ENCODE data around the gene GLT1D1. TPM values are rescaled to one million over a fixed set of nuclear protein-coding genes. Genes with fewer than 3 reads are reported as not detected.

GLT1D1 gene
- total RNA-seq, 1 donor from 2014 or later = 6.5 TPM

DNA sequence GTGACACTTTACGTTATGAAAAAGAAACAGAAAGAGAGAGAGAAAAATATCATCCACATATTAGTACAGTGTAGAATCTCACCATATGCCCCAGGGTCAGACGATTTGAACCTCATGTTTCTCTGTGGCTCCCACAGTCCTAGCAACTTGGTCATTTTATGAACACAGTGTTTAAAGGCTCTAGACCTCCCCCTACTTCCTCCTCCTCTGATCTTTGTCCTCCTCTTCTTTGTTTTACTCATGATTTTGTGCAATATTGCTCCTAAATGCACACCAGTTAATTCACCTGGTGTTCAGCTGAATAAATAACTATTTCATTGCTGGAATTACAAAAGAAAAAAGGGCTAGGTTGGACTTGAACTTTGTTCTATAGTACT is 18.2 kb downstream of the GLT1D1 start:
- no peaks in the 10 kb centered on the region for H3K4me1 Mint-ChIP-seq (ENCODE audit: low read depth)
- H3K27me3 Mint-ChIP-seq = no peaks in the 10 kb centered on the region
- no peak for DNase-seq (ENCODE audit: low spot score, unreplicated experiment)
- peaks cover 7% of the 10 kb centered on the region for H3K36me3 Mint-ChIP-seq (ENCODE audit: insufficient read depth)
- H3K4me3 Mint-ChIP-seq (ENCODE audit: low read depth) = no peak overlapping the region
- no peak overlapping the region for H3K27ac Mint-ChIP-seq
- TF ChIP-seq, protein P1, sequence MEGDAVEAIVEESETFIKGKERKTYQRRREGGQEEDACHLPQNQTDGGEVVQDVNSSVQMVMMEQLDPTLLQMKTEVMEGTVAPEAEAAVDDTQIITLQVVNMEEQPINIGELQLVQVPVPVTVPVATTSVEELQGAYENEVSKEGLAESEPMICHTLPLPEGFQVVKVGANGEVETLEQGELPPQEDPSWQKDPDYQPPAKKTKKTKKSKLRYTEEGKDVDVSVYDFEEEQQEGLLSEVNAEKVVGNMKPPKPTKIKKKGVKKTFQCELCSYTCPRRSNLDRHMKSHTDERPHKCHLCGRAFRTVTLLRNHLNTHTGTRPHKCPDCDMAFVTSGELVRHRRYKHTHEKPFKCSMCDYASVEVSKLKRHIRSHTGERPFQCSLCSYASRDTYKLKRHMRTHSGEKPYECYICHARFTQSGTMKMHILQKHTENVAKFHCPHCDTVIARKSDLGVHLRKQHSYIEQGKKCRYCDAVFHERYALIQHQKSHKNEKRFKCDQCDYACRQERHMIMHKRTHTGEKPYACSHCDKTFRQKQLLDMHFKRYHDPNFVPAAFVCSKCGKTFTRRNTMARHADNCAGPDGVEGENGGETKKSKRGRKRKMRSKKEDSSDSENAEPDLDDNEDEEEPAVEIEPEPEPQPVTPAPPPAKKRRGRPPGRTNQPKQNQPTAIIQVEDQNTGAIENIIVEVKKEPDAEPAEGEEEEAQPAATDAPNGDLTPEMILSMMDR (IDR thresholded peaks at IDR 0.05; ENCODE audit: unreplicated experiment) = no peak
- peaks cover 3% of the 10 kb centered on the region for H3K9me3 Mint-ChIP-seq (ENCODE audit: low read depth)

DNA sequence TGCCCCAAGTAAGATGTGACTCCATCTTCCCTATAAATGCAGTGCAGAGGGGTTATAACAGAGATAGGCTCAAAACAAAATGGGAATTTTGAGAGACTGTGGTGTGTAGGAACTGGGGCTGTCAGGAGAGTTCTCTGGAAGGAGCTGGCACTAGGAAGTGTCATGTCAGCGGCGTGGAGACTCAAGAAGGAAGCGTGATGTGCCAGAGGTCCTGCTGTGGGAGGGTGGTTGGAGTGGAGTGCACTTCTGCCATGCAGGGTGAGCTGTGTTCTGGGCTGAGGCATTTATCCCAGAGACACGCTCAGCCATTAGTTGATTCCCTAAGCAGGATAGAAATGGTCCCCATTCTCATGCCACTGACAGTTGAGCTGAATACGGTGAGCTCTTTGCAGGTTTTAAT is 19.0 kb downstream of the GLT1D1 start:
- Mint-ChIP-seq H3K27ac (no peak overlapping the region), H3K36me3 (ENCODE audit: insufficient read depth) (peaks cover 15% of the 10 kb centered on the region), H3K27me3 (no peaks in the 10 kb centered on the region), H3K4me1 (ENCODE audit: low read depth) (no peaks in the 10 kb centered on the region), H3K9me3 (ENCODE audit: low read depth) (peaks cover 10% of the 10 kb centered on the region), H3K4me3 (ENCODE audit: low read depth) (no peak overlapping the region)
- TF ChIP-seq, protein P1 (IDR thresholded peaks at IDR 0.05; ENCODE audit: unreplicated experiment) = no peak
- DNase-seq (ENCODE audit: low spot score, unreplicated experiment) = no peak

DNA sequence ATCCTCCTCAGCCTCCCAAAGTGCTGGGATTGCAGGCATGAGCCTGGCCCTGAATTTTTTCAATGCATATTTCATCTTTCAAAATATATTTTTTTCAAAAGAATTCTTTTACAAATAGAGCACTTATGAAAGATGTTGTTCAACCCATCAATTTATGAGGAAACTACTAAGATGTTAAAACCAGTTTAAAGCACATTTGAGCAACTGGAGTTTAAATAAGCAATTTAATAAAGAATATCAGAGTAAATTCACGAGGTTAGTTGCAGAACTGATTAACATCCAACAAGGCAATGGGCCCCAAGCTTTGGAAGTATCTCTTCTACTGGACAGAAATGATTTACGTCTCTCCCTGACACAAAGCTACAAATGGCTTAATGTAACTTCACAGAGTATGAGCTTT is 23.3 kb downstream of the GLT1D1 start:
- Mint-ChIP-seq H3K4me3 (ENCODE audit: low read depth) (no peak overlapping the region), H3K27me3 (no peaks in the 10 kb centered on the region), H3K9me3 (ENCODE audit: low read depth) (peaks cover 20% of the 10 kb centered on the region), H3K4me1 (ENCODE audit: low read depth) (no peaks in the 10 kb centered on the region), H3K27ac (no peak overlapping the region), H3K36me3 (ENCODE audit: insufficient read depth) (peaks cover 27% of the 10 kb centered on the region)
- DNase-seq (ENCODE audit: low spot score, unreplicated experiment) = no peak
- TF ChIP-seq, protein P1 (IDR thresholded peaks at IDR 0.05; ENCODE audit: unreplicated experiment) = no peak

DNA sequence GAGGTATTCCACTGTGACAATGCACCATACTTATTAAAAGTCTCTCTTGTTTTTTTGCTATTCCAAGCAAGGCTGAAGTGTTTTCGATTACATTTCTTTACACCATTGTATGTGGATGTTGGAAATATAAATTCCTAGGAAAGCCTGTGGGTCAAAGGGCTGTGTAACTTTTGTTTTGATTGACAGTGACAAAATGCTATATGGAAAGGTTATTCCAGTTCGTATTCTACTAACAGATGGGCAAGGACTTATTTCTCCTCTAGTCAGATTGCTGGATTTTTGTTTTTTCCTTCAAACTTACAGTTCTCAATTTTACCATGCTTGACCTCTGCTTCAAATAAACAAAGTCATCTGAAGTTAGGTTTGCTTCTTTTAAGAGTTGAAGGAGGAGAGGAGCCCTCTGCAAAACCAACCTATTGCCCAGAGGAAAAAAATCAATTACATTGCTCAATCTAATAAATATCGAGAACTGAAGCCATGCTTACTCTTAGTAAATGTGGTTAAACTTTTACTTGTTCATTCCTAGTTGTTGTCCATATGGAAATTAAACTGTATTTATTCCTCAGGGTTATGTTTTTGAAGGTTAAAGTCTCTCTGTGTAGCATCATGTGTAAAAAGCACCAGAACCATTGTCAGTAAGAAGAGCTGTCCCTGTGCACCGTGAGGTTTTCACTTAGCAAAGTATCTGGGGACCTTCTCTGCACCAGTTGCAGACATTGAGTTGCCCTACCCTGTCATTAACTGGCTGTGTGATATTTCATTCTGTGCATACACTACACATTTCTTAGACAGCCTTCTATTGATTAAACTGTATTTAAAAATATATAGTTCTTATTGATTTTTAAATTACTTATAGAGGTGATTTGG is 26.9 kb downstream of the GLT1D1 start:
- Mint-ChIP-seq H3K27ac (no peak overlapping the region), H3K27me3 (no peaks in the 10 kb centered on the region), H3K9me3 (ENCODE audit: low read depth) (peaks cover 20% of the 10 kb centered on the region), H3K4me3 (ENCODE audit: low read depth) (no peak overlapping the region), H3K4me1 (ENCODE audit: low read depth) (no peaks in the 10 kb centered on the region), H3K36me3 (ENCODE audit: insufficient read depth) (peaks cover 22% of the 10 kb centered on the region)
- TF ChIP-seq, protein P1 (IDR thresholded peaks at IDR 0.05; ENCODE audit: unreplicated experiment) = no peak
- DNase-seq (ENCODE audit: low spot score, unreplicated experiment) = no peak

DNA sequence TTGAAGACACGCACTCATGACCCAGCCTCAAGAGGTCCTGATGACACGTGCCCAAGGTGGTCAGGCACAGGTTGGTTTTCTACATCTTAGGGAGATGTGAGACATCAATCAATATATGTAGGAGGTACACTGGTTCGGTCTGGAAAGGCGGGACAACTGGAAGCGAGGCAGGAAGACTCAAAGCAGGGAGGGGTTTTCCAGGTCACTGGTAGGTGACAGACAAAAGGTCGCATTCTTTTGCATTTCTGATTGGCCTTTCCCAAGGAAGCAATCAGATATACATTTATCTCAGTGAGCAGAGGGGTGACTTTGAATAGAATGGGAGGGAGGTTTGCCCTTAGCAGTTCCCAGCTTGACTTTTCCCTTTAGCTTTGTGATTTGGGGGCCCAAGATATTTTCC is 38.6 kb downstream of the GLT1D1 start:
- Mint-ChIP-seq H3K27ac (no peak overlapping the region), H3K27me3 (no peaks in the 10 kb centered on the region), H3K4me3 (ENCODE audit: low read depth) (no peak overlapping the region), H3K36me3 (ENCODE audit: insufficient read depth) (no peaks in the 10 kb centered on the region), H3K9me3 (ENCODE audit: low read depth) (peaks cover 3% of the 10 kb centered on the region), H3K4me1 (ENCODE audit: low read depth) (peaks cover 9% of the 10 kb centered on the region)
- TF ChIP-seq, protein P1 (IDR thresholded peaks at IDR 0.05; ENCODE audit: unreplicated experiment) = no peak
- DNase-seq (ENCODE audit: low spot score, unreplicated experiment) = no peak

Data from progenitor cell of endocrine pancreas (in vitro differentiated cells).